ENCODE data around the gene FBXO38. TPM values are rescaled to one million over a fixed set of nuclear protein-coding genes. Genes with fewer than 3 reads are reported as not detected.

Gene FBXO38
- total RNA-seq, 1 experiment from 2014 or later, result 36.3 TPM

DNA sequence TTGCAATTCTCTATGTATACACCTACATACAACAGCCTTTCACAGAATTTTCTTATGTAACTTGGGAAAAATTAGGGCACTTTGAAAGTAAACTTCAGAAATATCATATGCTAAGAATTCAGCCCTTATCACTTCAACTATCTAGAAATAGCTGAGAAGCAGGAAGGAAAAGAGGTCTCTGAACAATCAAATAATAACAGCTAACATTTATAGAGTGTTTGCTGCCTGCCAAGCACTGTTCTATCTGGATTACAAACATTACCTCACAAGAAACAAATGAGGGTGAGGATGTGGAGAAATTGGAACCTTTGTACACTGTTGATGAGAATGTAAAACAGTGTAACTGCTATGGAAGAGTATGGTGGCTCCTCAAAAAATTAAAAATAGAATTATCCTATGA lies 4.4 kb upstream of the FBXO38 start:
- H3K9me2 ChIP-seq (ENCODE audit: insufficient read depth), result no peaks in the 10 kb centered on the region
- ATAC-seq (no peak), DNase-seq (ENCODE audit: low read depth, low spot score) (no peak)
- H2AFZ ChIP-seq (ENCODE audit: low read depth, low read length, poor library complexity, severe bottlenecking), result no peak overlapping the region
- no peak for TF ChIP-seq RAD21 (IDR thresholded peaks at IDR 0.05; ENCODE audit: low read depth)
- TF ChIP-seq YY1 (IDR thresholded peaks at IDR 0.05; ENCODE audit: extremely low read depth, insufficient replicate concordance, low read depth, low read length), result no peak
- no peak for TF ChIP-seq TCF7L2 (IDR thresholded peaks at IDR 0.05; ENCODE audit: borderline replicate concordance, extremely low read depth, insufficient read depth, insufficient read length)
- TF ChIP-seq ZFX (IDR thresholded peaks at IDR 0.05), result no peak
- no peak for TF ChIP-seq ZNF274 (IDR thresholded peaks at IDR 0.05; ENCODE audit: low read depth, low read length)
- TF ChIP-seq EZH2phosphoT487 (IDR thresholded peaks at IDR 0.05; ENCODE audit: borderline replicate concordance), result no peak
- TF ChIP-seq POLR2AphosphoS5 (IDR thresholded peaks at IDR 0.05; ENCODE audit: low read depth, low read length), result no peak
- no peak for TF ChIP-seq POLR2A (IDR thresholded peaks at IDR 0.05; ENCODE audit: borderline replicate concordance, extremely low read depth, insufficient read depth, insufficient read length)
- TF ChIP-seq, protein P1, sequence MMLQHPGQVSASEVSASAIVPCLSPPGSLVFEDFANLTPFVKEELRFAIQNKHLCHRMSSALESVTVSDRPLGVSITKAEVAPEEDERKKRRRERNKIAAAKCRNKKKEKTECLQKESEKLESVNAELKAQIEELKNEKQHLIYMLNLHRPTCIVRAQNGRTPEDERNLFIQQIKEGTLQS (IDR thresholded peaks at IDR 0.05), result no peak
- no peak for TF ChIP-seq EZH2 (IDR thresholded peaks at IDR 0.05)
- TF ChIP-seq SP1 (IDR thresholded peaks at IDR 0.05; ENCODE audit: low read depth), result no peak
- no peaks in the 10 kb centered on the region for H3K27me3 ChIP-seq (ENCODE audit: insufficient read depth, low read length)
- no TSS peak for BruUV-seq (replicated peaks)
- H3K27ac ChIP-seq (ENCODE audit: low read depth, low read length), result no peak overlapping the region
- RAD21 ChIA-PET (ENCODE audit: low non-redundant PET in 1 of 2, low total read pairs in 2 of 2, uncharacterized antibody in 2 of 2, unreplicated experiment in 2 of 2), result no interaction called here
- H4K20me1 ChIP-seq (ENCODE audit: insufficient read depth), result no peaks in the 10 kb centered on the region
- CTCF ChIA-PET, result no interaction called here
- peaks cover 4% of the 10 kb centered on the region for H3K79me2 ChIP-seq (ENCODE audit: insufficient read depth, low read length)
- no peaks in the 10 kb centered on the region for H3K9me3 ChIP-seq (ENCODE audit: control insufficient read depth in 1 of 2, insufficient read depth in 1 of 2, low read depth in 1 of 2, low read length in 2 of 2)
- H3K9ac ChIP-seq (ENCODE audit: low read length), result no peak overlapping the region
- no peaks in the 10 kb centered on the region for H3K36me3 ChIP-seq (ENCODE audit: control insufficient read depth in 1 of 2, insufficient read depth in 2 of 2, low read length in 2 of 2)
- POLR2A ChIA-PET, result no interaction called here
- H3K4me3 ChIP-seq (replicated peaks in 1 of 2; ENCODE audit: low read depth in 1 of 2, low read length in 2 of 2), result no peak overlapping the region
- peaks cover 0 to 11% of the 10 kb centered on the region in 2 experiments; a peak in 1 of 4 replicates for H3K4me1 ChIP-seq (ENCODE audit: control insufficient read depth in 1 of 2, insufficient read depth in 2 of 2, low read length in 2 of 2)
- H3K4me2 ChIP-seq (ENCODE audit: low read length), result no peak overlapping the region
- intact Hi-C loops (cut with micrococcal nuclease), result no loop called here

DNA sequence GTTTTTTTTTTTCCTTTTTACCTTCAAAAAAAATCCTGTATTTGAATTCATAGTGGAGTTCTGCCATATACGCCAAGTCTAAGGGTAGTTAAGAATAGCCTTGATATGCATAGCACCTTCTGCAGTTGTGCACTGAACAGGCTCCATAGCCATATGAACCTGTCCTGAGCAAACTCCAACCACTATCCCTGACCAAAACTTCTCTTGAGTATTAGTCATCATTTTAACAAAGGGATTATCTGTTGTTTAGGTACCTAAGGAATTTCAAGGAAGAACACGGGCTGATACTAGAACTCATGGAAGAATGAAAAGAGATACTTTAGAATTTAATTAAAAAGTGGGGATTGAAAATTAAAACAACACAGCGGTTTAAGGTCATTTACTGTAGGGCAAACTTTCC lies 1.9 kb upstream of the FBXO38 start:
- no peak overlapping the region for H3K27ac ChIP-seq (ENCODE audit: low read depth, low read length)
- no peaks in the 10 kb centered on the region for H3K9me2 ChIP-seq (ENCODE audit: insufficient read depth)
- H4K20me1 ChIP-seq (ENCODE audit: insufficient read depth), result no peaks in the 10 kb centered on the region
- no peaks in the 10 kb centered on the region for H3K27me3 ChIP-seq (ENCODE audit: insufficient read depth, low read length)
- ChIA-PET CTCF (interaction anchor here (1.2 kb wide), 1 partner anchor 349 kb away, joined by 4 read pairs; no protein-coding TSS in a partner anchor), POLR2A (no interaction called here), RAD21 (ENCODE audit: low non-redundant PET in 1 of 2, low total read pairs in 2 of 2, uncharacterized antibody in 2 of 2, unreplicated experiment in 2 of 2) (no interaction called here)
- DNase-seq (ENCODE audit: low read depth, low spot score) (no peak), ATAC-seq (no peak)
- no peak overlapping the region for H2AFZ ChIP-seq (ENCODE audit: low read depth, low read length, poor library complexity, severe bottlenecking)
- peaks cover 30% of the 10 kb centered on the region for H3K79me2 ChIP-seq (ENCODE audit: insufficient read depth, low read length)
- intact Hi-C loops (cut with micrococcal nuclease), result loop anchor here (5.0 kb wide), 1 partner anchor 350 kb away; no protein-coding TSS in a partner anchor
- H3K9me3 ChIP-seq (ENCODE audit: control insufficient read depth in 1 of 2, insufficient read depth in 1 of 2, low read depth in 1 of 2, low read length in 2 of 2), result no peaks in the 10 kb centered on the region
- H3K4me2 ChIP-seq (ENCODE audit: low read length), result no peak overlapping the region
- H3K4me1 ChIP-seq (ENCODE audit: control insufficient read depth in 1 of 2, insufficient read depth in 2 of 2, low read length in 2 of 2), result peaks cover 4 to 21% of the 10 kb centered on the region in 2 experiments; a peak in 3 of 4 replicates
- TF ChIP-seq TCF7L2 (IDR thresholded peaks at IDR 0.05; ENCODE audit: borderline replicate concordance, extremely low read depth, insufficient read depth, insufficient read length) (no peak), ELF1 (IDR thresholded peaks at IDR 0.05; ENCODE audit: borderline replicate concordance, low read depth) (no peak)
- no peak overlapping the region for H3K4me3 ChIP-seq (replicated peaks in 1 of 2; ENCODE audit: low read depth in 1 of 2, low read length in 2 of 2)
- no peaks in the 10 kb centered on the region for H3K36me3 ChIP-seq (ENCODE audit: control insufficient read depth in 1 of 2, insufficient read depth in 2 of 2, low read length in 2 of 2)
- BruUV-seq (replicated peaks), result no TSS peak
- no peak overlapping the region for H3K9ac ChIP-seq (ENCODE audit: low read length)

Measured in HCT116 (cell line).